Stimulated activated CD4-positive, alpha-beta T cell treated with anti-CD3 and anti-CD28 coated beads, Interleukin-12 subunit alpha, Interleukin-12 subunit beta, amount 100 ng/mL, for 48 hours (primary cell): ENCODE results near the gene GRAMD1C.
A peak's percentile ranks its signal among the peaks of the same experiment; 100 is the strongest.
"Not testable (repeated sequence)": the region's sequence is repeated elsewhere in the genome, so short reads cannot be mapped to it uniquely, and the experiment has no call there.

Experiments used
- DNase-seq, 3 donors: peaks; one replicate each; pipeline ENCODE4 v3.0.0-alpha.2; 2020; ENCODE audit warnings: low read depth in 2 of 3, low spot score in 1 of 3

GRAMD1C gene

GRCh38 chr3:113838631-113839209 is at the start of gene GRAMD1C:
TSS of gene GRAMD1C (plus strand) at chr3:113838788. CDS start at chr3:113838910, 122 bp downstream.
- DNase-seq: peak; percentile 72 to 76 (median 72)

- no peak for DNase-seq
These were observed 47.2 kb upstream of the GRAMD1C start for GRCh38 chr3:113791381-113791780.

GRCh38 chr3:113794526-113794925 is 44.1 kb upstream of the GRAMD1C start:
- DNase-seq: no peak

- no peak for DNase-seq
These were observed 42.9 kb upstream of the GRAMD1C start for GRCh38 chr3:113795693-113796092.

GRCh38 chr3:113802795-113803455 is 35.7 kb upstream of the GRAMD1C start:
- DNase-seq: no peak

- no peak for DNase-seq
These were observed 33.9 kb upstream of the GRAMD1C start for GRCh38 chr3:113804661-113805060.

- no peak for DNase-seq
These were observed 33.3 kb upstream of the GRAMD1C start for GRCh38 chr3:113805249-113805648.

GRCh38 chr3:113812854-113813253 is 25.7 kb upstream of the GRAMD1C start:
- DNase-seq: no peak

- no peak for DNase-seq
These were observed 18.7 kb upstream of the GRAMD1C start for GRCh38 chr3:113819866-113820265.

GRCh38 chr3:113825090-113825489 is 13.5 kb upstream of the GRAMD1C start:
- no peak for DNase-seq

- DNase-seq: no peak
These were observed 10.0 kb upstream of the GRAMD1C start for GRCh38 chr3:113828600-113828999.

GRCh38 chr3:113829576-113830354 is 8.8 kb upstream of the GRAMD1C start:
- DNase-seq: no peak

- DNase-seq: no peak
These were observed 7.6 kb upstream of the GRAMD1C start for GRCh38 chr3:113831103-113831355.

GRCh38 chr3:113832477-113833164 is 6.0 kb upstream of the GRAMD1C start:
- no peak for DNase-seq

- no peak for DNase-seq
These were observed 3.6 kb upstream of the GRAMD1C start for GRCh38 chr3:113834983-113835382.

GRCh38 chr3:113839551-113839950 is 963 bp downstream of the GRAMD1C start:
- DNase-seq: no peak

- no peak for DNase-seq
These were observed 6.1 kb downstream of the GRAMD1C start for GRCh38 chr3:113844622-113845222.

GRCh38 chr3:113847247-113847646 is 8.7 kb downstream of the GRAMD1C start:
- DNase-seq: no peak

- DNase-seq: no peak
These were observed 9.3 kb downstream of the GRAMD1C start for GRCh38 chr3:113847664-113848461.

GRCh38 chr3:113849071-113849470 is 10.5 kb downstream of the GRAMD1C start:
- not testable (repeated sequence) for DNase-seq

- not testable (repeated sequence) for DNase-seq
These were observed 11.3 kb downstream of the GRAMD1C start for GRCh38 chr3:113849841-113850240.
